Osteoblast (primary cell): ENCODE measurements around the gene PDS5B. TPM values are rescaled to one million over a fixed set of nuclear protein-coding genes. Genes with fewer than 3 reads are reported as not detected.

ENCODE experiments used
- DNase-seq: peaks from one replicate; pipeline ENCODE4 v3.0.0; 2011; ENCODE audit warnings: low spot score, mixed read lengths; ENCODE audit not compliant: insufficient read length; ENCODE audit errors: missing footprints
- H2AFZ ChIP-seq: 2 replicates; pipeline ENCODE4 v1.6.0; 2011; ENCODE audit warnings: mild to moderate bottlenecking, low read length
- H3K27ac ChIP-seq: 2 replicates; pipeline ENCODE4 v1.5.1; 2011; ENCODE audit warnings: mild to moderate bottlenecking, low read depth, low read length, moderate library complexity
- H3K27me3 ChIP-seq: 2 replicates; pipeline ENCODE4 v1.6.0; 2012; ENCODE audit warnings: mild to moderate bottlenecking, control low read depth, inconsistent platforms, low read length, moderate library complexity; ENCODE audit not compliant: insufficient read depth
- H3K36me3 ChIP-seq: 2 replicates; pipeline ENCODE4 v1.5.1; 2011; ENCODE audit warnings: mild to moderate bottlenecking, low read length, control low read depth, moderate library complexity; ENCODE audit not compliant: insufficient read depth
- H3K4me1 ChIP-seq: 2 replicates; pipeline ENCODE4 v1.5.1; 2011; ENCODE audit warnings: mild to moderate bottlenecking, low read length, control low read depth, moderate library complexity; ENCODE audit not compliant: insufficient read depth
- H3K4me2 ChIP-seq: 2 replicates; pipeline ENCODE4 v1.6.0; 2011; ENCODE audit warnings: mild to moderate bottlenecking, low read length; ENCODE audit not compliant: insufficient read depth
- H3K4me3 ChIP-seq: fragments of 200-600 bp; sonication (generic); 3 replicates; pipeline ENCODE4 v1.5.1; 2012; ENCODE audit warnings: mild to moderate bottlenecking, low read length, inconsistent platforms; ENCODE audit not compliant: insufficient read depth
- H3K79me2 ChIP-seq: 2 replicates; pipeline ENCODE4 v1.6.0; 2012; ENCODE audit warnings: mild to moderate bottlenecking, low read length, control low read depth, inconsistent platforms; ENCODE audit not compliant: insufficient read depth
- H3K9me3 ChIP-seq: 2 replicates; pipeline ENCODE4 v1.5.1; 2011; ENCODE audit warnings: low read depth, low read length, control low read depth
- H4K20me1 ChIP-seq: 2 replicates; pipeline ENCODE4 v1.6.0; 2012; ENCODE audit warnings: mild to moderate bottlenecking, low read length, control low read depth; ENCODE audit not compliant: insufficient read depth
- CTCF ChIP-seq: IDR thresholded peaks from 2 replicates; pipeline ENCODE4 v1.5.1; 2011; ENCODE audit warnings: mild to moderate bottlenecking, low read depth, low read length, moderate library complexity; ENCODE audit errors: extremely low read depth
- total RNA-seq: library from RNA; depleted of rRNA; stranded (reverse); fragments of >200 nt; gene quantifications from 2 replicates; pipeline ENCODE4 v1.2.3, GENCODE V29; 2012

The PDS5B gene
- total RNA-seq, 1 donor, result 23.2 TPM

- H3K79me2 ChIP-seq, result peaks cover 77% of the 10 kb centered on the region
These were observed 4.0 kb downstream of the PDS5B start for GRCh38 chr13:32590266-32590665.

GRCh38 chr13:32592082-32592481 lies 5.8 kb downstream of the PDS5B start:
- H3K27me3 ChIP-seq, result no peaks in the 10 kb centered on the region
- no peak overlapping the region for H3K4me2 ChIP-seq
- TF ChIP-seq CTCF, result no peak
- no peaks in the 10 kb centered on the region for H3K36me3 ChIP-seq
- peaks cover 94% of the 10 kb centered on the region for H3K79me2 ChIP-seq
- H3K4me3 ChIP-seq, result no peak overlapping the region
- H3K4me1 ChIP-seq, result peaks cover 22% of the 10 kb centered on the region
- no peaks in the 10 kb centered on the region for H3K9me3 ChIP-seq
- DNase-seq, result no peak
- no peak overlapping the region for H2AFZ ChIP-seq
- peaks cover 6% of the 10 kb centered on the region for H4K20me1 ChIP-seq
- no peak overlapping the region for H3K27ac ChIP-seq

More at GRCh38 chr13:32590266-32590665, 4.0 kb downstream of the PDS5B start:
- Histone ChIP-seq H3K27ac (no peak overlapping the region), H3K36me3 (no peaks in the 10 kb centered on the region), H3K4me1 (peaks cover 27% of the 10 kb centered on the region), H3K4me3 (no peak overlapping the region), H2AFZ (no peak overlapping the region), H3K9me3 (no peaks in the 10 kb centered on the region), H4K20me1 (peaks cover 6% of the 10 kb centered on the region), H3K27me3 (no peaks in the 10 kb centered on the region), H3K4me2 (peak overlapping the region; percentile 96)
- no peak for DNase-seq
- no peak for TF ChIP-seq CTCF

- H3K4me2 ChIP-seq, result no peak overlapping the region
- TF ChIP-seq CTCF, result no peak
These were observed 8.0 kb downstream of the PDS5B start for GRCh38 chr13:32594157-32594738.

GRCh38 chr13:32595306-32595705 lies 9.1 kb downstream of the PDS5B start:
- Histone ChIP-seq H3K4me2 (no peak overlapping the region), H3K4me3 (no peak overlapping the region), H2AFZ (no peak overlapping the region), H3K79me2 (peaks cover 96% of the 10 kb centered on the region), H3K27me3 (no peaks in the 10 kb centered on the region), H4K20me1 (no peaks in the 10 kb centered on the region), H3K36me3 (no peaks in the 10 kb centered on the region), H3K4me1 (peaks cover 2% of the 10 kb centered on the region), H3K27ac (no peak overlapping the region), H3K9me3 (no peaks in the 10 kb centered on the region)
- TF ChIP-seq CTCF, result no peak
- DNase-seq, result no peak

More at GRCh38 chr13:32594157-32594738, 8.0 kb downstream of the PDS5B start:
- H2AFZ ChIP-seq, result no peak overlapping the region
- H3K27ac ChIP-seq, result no peak overlapping the region
- no peak for DNase-seq
- peaks cover 96% of the 10 kb centered on the region for H3K79me2 ChIP-seq
- no peaks in the 10 kb centered on the region for H3K9me3 ChIP-seq
- H3K4me1 ChIP-seq, result peaks cover 9% of the 10 kb centered on the region
- no peak overlapping the region for H3K4me3 ChIP-seq
- H3K27me3 ChIP-seq, result no peaks in the 10 kb centered on the region
- no peaks in the 10 kb centered on the region for H3K36me3 ChIP-seq
- H4K20me1 ChIP-seq, result no peaks in the 10 kb centered on the region
